ENCODE data around the gene BTN3A1.

- TF ChIP-seq ZNF274 (IDR thresholded peaks at IDR 0.05; ENCODE audit: low read depth, low read length) (no peak), SUZ12 (IDR thresholded peaks at IDR 0.05; ENCODE audit: extremely low read depth, insufficient read depth, insufficient read length) (no peak), YY1 (IDR thresholded peaks at IDR 0.05; ENCODE audit: insufficient read depth, insufficient read length) (no peak)
These were observed 7.0 kb downstream of the BTN3A1 start for GRCh38 chr6:26408828-26409730.

Data from NT2/D1 (cell line).